Measurements from ENCODE around the gene H2BK1. TPM values are rescaled to one million over a fixed set of nuclear protein-coding genes. Genes with fewer than 3 reads are reported as not detected.

H2BK1 gene
- total RNA-seq, 2 donors from 2014 or later = 3.0 TPM; not detected in 1

DNA sequence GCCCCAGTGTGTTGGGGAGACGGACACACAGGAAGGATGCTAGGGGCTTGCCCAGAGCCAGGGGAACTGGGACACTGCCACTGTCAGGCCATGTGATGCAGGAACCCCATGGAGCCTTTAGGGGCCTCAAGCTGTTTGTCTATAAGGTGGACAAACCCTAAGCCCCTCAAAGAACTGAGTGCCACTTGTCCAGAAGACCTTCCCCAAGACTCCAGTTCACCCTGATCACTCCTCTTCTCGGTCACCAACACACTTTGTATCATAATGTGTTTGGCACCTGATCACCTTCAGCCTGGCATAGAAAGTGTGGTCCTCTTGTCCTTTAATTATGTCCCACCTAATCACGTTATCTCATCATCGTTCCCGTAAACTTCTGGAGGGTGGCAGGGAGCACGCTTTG lies 700 bp downstream of the H2BK1 start:
- WGBS = 74% methylated on average over 6 of the region's 6 CpGs
- H3K36me3 ChIP-seq = no peaks in the 10 kb centered on the region
- no peak overlapping the region for H3K4me3 ChIP-seq
- TF ChIP-seq POLR2AphosphoS5 (IDR thresholded peaks at IDR 0.05) (no peak), POLR2A (IDR thresholded peaks at IDR 0.05) (no peak)
- TF ChIP-seq, protein P1, sequence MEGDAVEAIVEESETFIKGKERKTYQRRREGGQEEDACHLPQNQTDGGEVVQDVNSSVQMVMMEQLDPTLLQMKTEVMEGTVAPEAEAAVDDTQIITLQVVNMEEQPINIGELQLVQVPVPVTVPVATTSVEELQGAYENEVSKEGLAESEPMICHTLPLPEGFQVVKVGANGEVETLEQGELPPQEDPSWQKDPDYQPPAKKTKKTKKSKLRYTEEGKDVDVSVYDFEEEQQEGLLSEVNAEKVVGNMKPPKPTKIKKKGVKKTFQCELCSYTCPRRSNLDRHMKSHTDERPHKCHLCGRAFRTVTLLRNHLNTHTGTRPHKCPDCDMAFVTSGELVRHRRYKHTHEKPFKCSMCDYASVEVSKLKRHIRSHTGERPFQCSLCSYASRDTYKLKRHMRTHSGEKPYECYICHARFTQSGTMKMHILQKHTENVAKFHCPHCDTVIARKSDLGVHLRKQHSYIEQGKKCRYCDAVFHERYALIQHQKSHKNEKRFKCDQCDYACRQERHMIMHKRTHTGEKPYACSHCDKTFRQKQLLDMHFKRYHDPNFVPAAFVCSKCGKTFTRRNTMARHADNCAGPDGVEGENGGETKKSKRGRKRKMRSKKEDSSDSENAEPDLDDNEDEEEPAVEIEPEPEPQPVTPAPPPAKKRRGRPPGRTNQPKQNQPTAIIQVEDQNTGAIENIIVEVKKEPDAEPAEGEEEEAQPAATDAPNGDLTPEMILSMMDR (IDR thresholded peaks at IDR 0.05) = no peak
- no peak overlapping the region for H3K27ac ChIP-seq
- intact Hi-C loops (cut with DNase I) = no loop called here
- no peaks in the 10 kb centered on the region for H3K4me1 ChIP-seq (replicated peaks)
- DNase-seq (ENCODE audit: low spot score) = no peak
- no peaks in the 10 kb centered on the region for H3K27me3 ChIP-seq (replicated peaks; ENCODE audit: insufficient read depth)
- no peaks in the 10 kb centered on the region for H3K9me3 ChIP-seq

DNA sequence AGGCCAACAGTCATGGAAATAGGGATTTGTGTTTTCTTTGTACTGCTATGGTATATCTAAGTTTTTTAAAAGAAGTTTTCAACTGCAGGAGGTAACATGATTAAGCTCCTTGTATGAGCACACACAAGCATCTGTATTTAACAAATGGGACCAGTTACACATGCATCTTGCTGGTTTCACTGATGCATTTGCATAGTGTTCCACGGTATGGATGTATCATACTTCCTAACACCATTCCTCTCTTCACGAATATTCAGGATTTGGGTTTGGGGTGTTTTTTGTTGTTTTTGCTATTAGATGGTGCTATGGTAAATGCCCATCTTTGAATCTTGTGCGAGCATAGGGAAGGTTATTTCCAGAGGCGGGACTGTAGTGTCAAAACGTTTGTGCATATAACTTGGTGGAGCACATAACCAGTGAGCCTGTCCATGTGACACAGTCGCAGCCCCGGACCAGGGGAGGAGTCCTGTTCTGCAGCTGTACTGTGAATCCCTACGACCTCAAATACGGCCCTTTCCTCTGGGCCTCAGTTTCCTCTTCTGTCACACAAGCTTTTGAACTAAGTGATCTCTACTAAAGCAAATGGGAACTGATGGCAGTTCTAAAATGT lies 1.9 kb downstream of the H2BK1 start:
- Histone ChIP-seq H3K27ac (no peak overlapping the region), H3K9me3 (no peaks in the 10 kb centered on the region), H3K4me3 (no peak overlapping the region), H3K36me3 (no peaks in the 10 kb centered on the region), H3K27me3 (replicated peaks; ENCODE audit: insufficient read depth) (no peaks in the 10 kb centered on the region), H3K4me1 (replicated peaks) (no peaks in the 10 kb centered on the region)
- WGBS = 67% methylated on average over 9 of the region's 9 CpGs
- intact Hi-C loops (cut with DNase I) = no loop called here
- no peak for DNase-seq (ENCODE audit: low spot score)
- no peak for TF ChIP-seq POLR2AphosphoS5 (IDR thresholded peaks at IDR 0.05)
- TF ChIP-seq, protein P1 (IDR thresholded peaks at IDR 0.05) = no peak
- TF ChIP-seq POLR2A (IDR thresholded peaks at IDR 0.05) = no peak

DNA sequence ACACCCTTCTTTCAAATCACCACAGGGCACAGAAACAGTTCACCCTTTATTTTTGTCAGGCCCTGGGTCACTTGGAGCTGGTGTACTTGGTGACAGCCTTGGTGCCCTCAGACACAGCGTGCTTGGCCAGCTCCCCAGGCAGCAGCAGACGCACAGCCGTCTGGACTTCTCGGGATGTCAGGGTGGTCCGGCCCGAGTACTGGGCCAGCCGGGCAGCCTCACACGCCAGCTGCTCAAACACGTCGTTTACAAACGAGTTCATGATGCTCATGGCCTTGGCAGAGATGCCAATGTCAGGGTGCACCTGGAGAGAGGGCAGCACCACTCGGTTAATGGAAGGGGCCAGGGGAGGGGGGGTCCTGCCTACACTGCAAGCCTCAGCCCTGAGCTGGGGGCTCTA lies 2.5 kb downstream of the H2BK1 start:
- TF ChIP-seq, protein P1 (IDR thresholded peaks at IDR 0.05) = no peak
- no peak for TF ChIP-seq POLR2A (IDR thresholded peaks at IDR 0.05)
- TF ChIP-seq POLR2AphosphoS5 (IDR thresholded peaks at IDR 0.05) = no peak
- H3K9me3 ChIP-seq = no peaks in the 10 kb centered on the region
- no peak overlapping the region for H3K27ac ChIP-seq
- H3K4me1 ChIP-seq (replicated peaks) = no peaks in the 10 kb centered on the region
- WGBS = 45% methylated on average over 12 of the region's 12 CpGs
- DNase-seq (ENCODE audit: low spot score) = no peak
- H3K4me3 ChIP-seq = no peak overlapping the region
- no peaks in the 10 kb centered on the region for H3K27me3 ChIP-seq (replicated peaks; ENCODE audit: insufficient read depth)
- no peaks in the 10 kb centered on the region for H3K36me3 ChIP-seq
- intact Hi-C loops (cut with DNase I) = no loop called here

DNA sequence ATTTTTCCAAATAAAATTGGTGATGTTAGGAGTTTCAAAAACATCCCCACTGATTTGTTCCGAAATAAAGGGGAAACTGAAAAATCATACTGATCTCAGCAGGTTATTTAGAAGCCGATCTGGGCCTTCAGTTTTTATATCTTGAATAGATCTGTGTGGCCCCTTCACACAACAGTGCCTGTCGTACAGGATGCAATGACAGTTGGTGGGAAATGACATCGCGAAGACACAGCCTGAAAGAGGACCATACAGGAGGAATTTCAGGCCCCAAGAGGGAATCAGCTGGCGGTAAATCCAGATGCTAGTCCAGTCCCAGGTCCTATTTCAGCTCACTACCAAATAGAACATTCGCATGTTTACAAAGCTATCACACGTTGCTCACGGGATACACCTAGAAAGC lies 3.0 kb downstream of the H2BK1 start:
- no peaks in the 10 kb centered on the region for H3K4me1 ChIP-seq (replicated peaks)
- no peaks in the 10 kb centered on the region for H3K9me3 ChIP-seq
- TF ChIP-seq POLR2A (IDR thresholded peaks at IDR 0.05) = no peak
- TF ChIP-seq, protein P1 (IDR thresholded peaks at IDR 0.05) = no peak
- no peak for TF ChIP-seq POLR2AphosphoS5 (IDR thresholded peaks at IDR 0.05)
- no peak overlapping the region for H3K4me3 ChIP-seq
- DNase-seq (ENCODE audit: low spot score) = no peak
- no peak overlapping the region for H3K27ac ChIP-seq
- no peaks in the 10 kb centered on the region for H3K27me3 ChIP-seq (replicated peaks; ENCODE audit: insufficient read depth)
- intact Hi-C loops (cut with DNase I) = no loop called here
- 57% methylated on average over 9 of the region's 9 CpGs for whole genome bisulfite sequencing
- H3K36me3 ChIP-seq = no peaks in the 10 kb centered on the region

DNA sequence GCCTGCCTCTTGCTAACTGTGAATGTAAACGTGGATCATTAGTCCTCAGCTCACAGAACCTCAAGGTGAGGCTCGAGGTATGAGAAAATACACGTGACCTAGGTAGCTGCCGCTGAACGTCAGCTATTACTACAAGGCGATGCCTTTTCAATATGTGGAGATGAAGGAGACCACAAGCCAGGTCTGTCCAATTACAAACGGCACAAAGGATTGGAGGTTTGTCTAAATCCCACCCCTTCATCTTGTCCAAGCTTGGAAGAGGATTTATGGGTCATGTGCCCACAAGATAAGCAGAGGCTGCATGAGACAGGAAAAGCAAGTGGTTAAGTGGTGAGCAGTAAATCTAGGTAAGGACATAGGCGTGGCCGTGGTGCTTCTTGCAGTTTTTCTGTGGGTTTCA lies 3.4 kb downstream of the H2BK1 start:
- H3K4me3 ChIP-seq = no peak overlapping the region
- H3K36me3 ChIP-seq = no peaks in the 10 kb centered on the region
- no peaks in the 10 kb centered on the region for H3K27me3 ChIP-seq (replicated peaks; ENCODE audit: insufficient read depth)
- intact Hi-C loops (cut with DNase I) = no loop called here
- no peak for DNase-seq (ENCODE audit: low spot score)
- H3K27ac ChIP-seq = no peak overlapping the region
- WGBS = 40% methylated on average over 9 of the region's 9 CpGs
- no peaks in the 10 kb centered on the region for H3K9me3 ChIP-seq
- TF ChIP-seq, protein P1 (IDR thresholded peaks at IDR 0.05) = no peak
- no peak for TF ChIP-seq POLR2A (IDR thresholded peaks at IDR 0.05)
- no peak for TF ChIP-seq POLR2AphosphoS5 (IDR thresholded peaks at IDR 0.05)
- no peaks in the 10 kb centered on the region for H3K4me1 ChIP-seq (replicated peaks)
